K562 (cell line): ENCODE measurements around the gene PLSCR3. TPM values are rescaled to one million over a fixed set of nuclear protein-coding genes. Genes with fewer than 3 reads are reported as not detected.

Experiments
- ATAC-seq: fragments of 200-7000 bp; cut with Tn5 transposase; 3 replicates; pipeline ENCODE4 v1.9.1; 2020; ENCODE audit warnings: moderate library complexity
- BruUV-seq: library from RNA; stranded (reverse); fragments of 400-500 nt; replicated peaks from 2 replicates; lab custom pipeline; 2021; lab: Mats Ljungman, UMichigan
- CTCF ChIA-PET: fragments of 300-600 bp; formaldehyde crosslinking; extraction: SDS; loops from one replicate; lab custom pipeline; 2021; ENCODE audit warnings: low intra/inter-chr PET ratio; lab: Yijun Ruan, JAX
- POLR2A ChIA-PET: fragments of 300-600, 350-650 bp; sonication (Branson Sonifier 250); formaldehyde crosslinking; extraction: SDS; loops from one replicate; lab custom pipeline; 2021; ENCODE audit warnings: antibody characterized with exemption, inconsistent platforms; lab: Yijun Ruan, JAX
- DNase-seq, 4 experiments: peaks; one replicate each; pipeline versions ENCODE4 v3.0.0 to v3.0.0-alpha.2; 2011 to 2018; ENCODE audit warnings: low spot score in 3 of 4, mixed read lengths in 3 of 4; ENCODE audit errors: extremely low read depth in 1 of 4
- FAIRE-seq: peaks from 2 replicates; lab custom pipeline; 2011; peaks lifted over from hg19 to GRCh38; lab: Jason Lieb, UNC
- H2AFZ ChIP-seq: 2 replicates; pipeline ENCODE4 v1.6.0; 2011; ENCODE audit warnings: low read depth, low read length, control low read depth, inconsistent platforms
- H3K27ac ChIP-seq: fragments of 200-600 bp; 3 replicates; pipeline ENCODE4 v1.8.0; 2011; ENCODE audit warnings: low read depth, mild to moderate bottlenecking, control low read depth, inconsistent platforms, low read length, moderate library complexity, mixed read lengths; ENCODE audit errors: extremely low read depth
- H3K27me3 ChIP-seq, 2 experiments: fragments of 300-600 bp in 1 of 2; 2 replicates in 1 of 2; 3 replicates in 1 of 2; pipeline versions ENCODE4 v1.6.0 to v1.8.0; 2011; ENCODE audit warnings: inconsistent platforms in 2 of 2, low read length in 2 of 2, mild to moderate bottlenecking in 1 of 2, mixed read lengths in 1 of 2, moderate library complexity in 1 of 2; ENCODE audit not compliant: control insufficient read depth in 2 of 2, insufficient read depth in 2 of 2
- H3K36me3 ChIP-seq: fragments of 300-600 bp; 3 replicates; pipeline ENCODE4 v1.8.0; 2011; ENCODE audit warnings: mild to moderate bottlenecking, low read length, inconsistent platforms; ENCODE audit not compliant: control insufficient read depth, insufficient read depth
- H3K4me1 ChIP-seq, 2 experiments: fragments of 200-600 bp in 1 of 2; replicated peaks in 1 of 2; 2 replicates in 1 of 2; 3 replicates in 1 of 2; pipeline versions ENCODE4 v1.5.1 to v1.8.0; 2011; ENCODE audit warnings: inconsistent platforms in 2 of 2, low read length in 2 of 2, mild to moderate bottlenecking in 1 of 2, mixed read lengths in 1 of 2, moderate library complexity in 1 of 2; ENCODE audit not compliant: control insufficient read depth in 2 of 2, insufficient read depth in 2 of 2
- H3K4me2 ChIP-seq: 2 replicates; pipeline ENCODE4 v1.6.1; 2011; ENCODE audit warnings: low read length, control low read depth, inconsistent platforms, mixed read lengths; ENCODE audit not compliant: insufficient read depth
- H3K4me3 ChIP-seq: fragments of 200-600 bp; sonication (generic), shearing (Covaris generic); 2 replicates; pipeline ENCODE4 v1.5.1; 2016; ENCODE audit warnings: control low read depth, inconsistent platforms
- H3K79me2 ChIP-seq: fragments of 200-600 bp; 3 replicates; pipeline ENCODE4 v1.8.0; 2011; ENCODE audit warnings: low read length, inconsistent platforms; ENCODE audit not compliant: control insufficient read depth, insufficient read depth
- H3K9ac ChIP-seq, 2 experiments: 2 replicates each; pipeline versions ENCODE4 v1.6.0 to v1.6.1; 2011; ENCODE audit warnings: low read depth in 2 of 2, low read length in 2 of 2, control low read depth in 1 of 2, inconsistent platforms in 1 of 2, mild to moderate bottlenecking in 1 of 2, mixed read lengths in 1 of 2; ENCODE audit not compliant: insufficient read depth in 1 of 2
- H3K9me1 ChIP-seq: one replicate; pipeline ENCODE4 v1.6.0; 2011; ENCODE audit warnings: inconsistent platforms, mild to moderate bottlenecking, low read length, moderate library complexity; ENCODE audit not compliant: control insufficient read depth, insufficient read depth
- H3K9me3 ChIP-seq: replicated peaks from 2 replicates; pipeline ENCODE4 v1.5.1; 2011; ENCODE audit warnings: low read depth, low read length, inconsistent platforms; ENCODE audit not compliant: control insufficient read depth, insufficient read depth
- H4K20me1 ChIP-seq: replicated peaks from 2 replicates; pipeline ENCODE4 v1.6.1; 2011; ENCODE audit warnings: low read length, inconsistent platforms, mixed read lengths; ENCODE audit not compliant: control insufficient read depth, insufficient read depth
- CTCF ChIP-seq, 3 experiments: IDR thresholded peaks in 2 of 3; conservative IDR thresholded peaks in 1 of 3; 2 replicates each; pipeline ENCODE4 v1.5.1; 2011 to 2012; ENCODE audit warnings: low read length in 3 of 3, mild to moderate bottlenecking in 3 of 3, control low read depth in 2 of 3, improper control_type of control experiment in 1 of 3, inconsistent platforms in 1 of 3, low read depth in 1 of 3, mixed read lengths in 1 of 3, moderate library complexity in 1 of 3; ENCODE audit not compliant: insufficient read depth in 2 of 3
- MTA1 ChIP-seq: fragments of 450-650 bp; IDR thresholded peaks from 2 replicates; pipeline ENCODE4 v1.6.1; 2017; ENCODE audit warnings: borderline replicate concordance
- MTA3 ChIP-seq: fragments of 450-650 bp; formaldehyde crosslinking; IDR thresholded peaks from 2 replicates; pipeline ENCODE4 v1.6.1; 2017; ENCODE audit warnings: mild to moderate bottlenecking, borderline replicate concordance
- WGBS: fragments of 100-300 bp; shearing (Covaris generic); methylation state at CpG from one replicate; pipeline ENCODE4 v1.1.6; 2016; ENCODE audit warnings: low coverage, mixed read lengths; ENCODE audit not compliant: insufficient coverage; ENCODE audit errors: missing lambda C conversion rate; 5-methylcytosine and 5-hydroxymethylcytosine counted together
- in situ Hi-C: fragments of 300-500 bp; cut with MboI; formaldehyde crosslinking; loops from 4 replicates; pipeline ENCODE4 v1.15.0; 2018; ENCODE audit warnings: inconsistent platforms, mixed read lengths
- intact Hi-C: fragments of 100-400 bp; cut with micrococcal nuclease; formaldehyde crosslinking; loops from 2 replicates; pipeline ENCODE4 v1.14.2; 2022
- polyA plus RNA-seq, 8 experiments: library from polyadenylated mRNA; depleted of rRNA in 4 of 8; stranded (reverse) in 5 of 8; unstranded in 3 of 8; fragments of >200 nt; fragmentation: Nextera tagmentation in 2 of 8; fragmentation: Illumina TruSeq in 1 of 8; extraction: Ambion mirVana in 2 of 8; extraction: Trizol in 1 of 8; gene quantifications; 2 replicates each; pipeline versions ENCODE4 v1.2.1 to v1.2.3, GENCODE V29; 2011 to 2014; ENCODE audit warnings: inconsistent platforms in 1 of 8, missing spikeins in 1 of 8
- total RNA-seq, 7 experiments: library from RNA; depleted of rRNA in 6 of 7; stranded (reverse); fragments of >200 nt in 6 of 7; fragmentation: Illumina TruSeq in 2 of 7; extraction: Trizol in 2 of 7; gene quantifications; 2 replicates each; pipeline versions ENCODE4 v1.2.1 to v1.2.3, GENCODE V29; 2011 to 2021; ENCODE audit warnings: low replicate concordance in 1 of 7
- TF ChIP-seq, protein P1 (sequence below): sonication (generic); formaldehyde crosslinking; IDR thresholded peaks from 2 replicates; pipeline ENCODE4 v1.8.0; 2022; ENCODE audit warnings: mild to moderate bottlenecking, missing genetic modification reagents, borderline replicate concordance
- TF ChIP-seq, protein P2 (sequence below), 2 experiments: fragments of 450-650 bp; formaldehyde crosslinking in 1 of 2; IDR thresholded peaks; 2 replicates each; pipeline versions ENCODE4 v1.4.0 to v1.6.1; 2014 to 2020; ENCODE audit warnings: mild to moderate bottlenecking in 2 of 2, borderline replicate concordance in 1 of 2, low read depth in 1 of 2
- TF ChIP-seq, protein P3 (sequence below): fragments of 450-650 bp; IDR thresholded peaks from 2 replicates; pipeline ENCODE4 v1.6.1; 2016; ENCODE audit warnings: missing biosample characterization, missing genetic modification characterization

PLSCR3 gene
- total and polyA plus RNA-seq, 9 of the 15 experiments (the other 6 are each of a cell fraction or from before 2014, with no cell fraction given) = 3.2 to 16.8 (median 4.5) TPM

- H3K27me3 ChIP-seq = no peaks in the 10 kb centered on the region
- intact Hi-C loops = no loop called here
- FAIRE-seq (no peak), DNase-seq (no peak), ATAC-seq (no peak; the same call in 2 of the 3 replicates)
- no peaks in the 10 kb centered on the region for H3K9me1 ChIP-seq
- ChIA-PET CTCF (no interaction called here), POLR2A (no interaction called here)
- no peak overlapping the region for H3K4me3 ChIP-seq
- H3K36me3 ChIP-seq = no peaks in the 10 kb centered on the region
- peaks cover 0 to 13% of the 10 kb centered on the region in 2 experiments; a peak in 2 of 5 replicates for H3K4me1 ChIP-seq
- H3K9me3 ChIP-seq = no peaks in the 10 kb centered on the region
- in situ Hi-C loops = no loop called here
- H3K79me2 ChIP-seq = no peaks in the 10 kb centered on the region
- no TSS peak for BruUV-seq
- no peak overlapping the region for H3K27ac ChIP-seq
- no peak overlapping the region for H3K4me2 ChIP-seq
- WGBS = 42% methylated on average over 2 of the region's 6 CpGs
- H3K9ac ChIP-seq = no peak overlapping the region
- H4K20me1 ChIP-seq = no peaks in the 10 kb centered on the region
- H2AFZ ChIP-seq = no peak overlapping the region
- TF ChIP-seq, protein P1, sequence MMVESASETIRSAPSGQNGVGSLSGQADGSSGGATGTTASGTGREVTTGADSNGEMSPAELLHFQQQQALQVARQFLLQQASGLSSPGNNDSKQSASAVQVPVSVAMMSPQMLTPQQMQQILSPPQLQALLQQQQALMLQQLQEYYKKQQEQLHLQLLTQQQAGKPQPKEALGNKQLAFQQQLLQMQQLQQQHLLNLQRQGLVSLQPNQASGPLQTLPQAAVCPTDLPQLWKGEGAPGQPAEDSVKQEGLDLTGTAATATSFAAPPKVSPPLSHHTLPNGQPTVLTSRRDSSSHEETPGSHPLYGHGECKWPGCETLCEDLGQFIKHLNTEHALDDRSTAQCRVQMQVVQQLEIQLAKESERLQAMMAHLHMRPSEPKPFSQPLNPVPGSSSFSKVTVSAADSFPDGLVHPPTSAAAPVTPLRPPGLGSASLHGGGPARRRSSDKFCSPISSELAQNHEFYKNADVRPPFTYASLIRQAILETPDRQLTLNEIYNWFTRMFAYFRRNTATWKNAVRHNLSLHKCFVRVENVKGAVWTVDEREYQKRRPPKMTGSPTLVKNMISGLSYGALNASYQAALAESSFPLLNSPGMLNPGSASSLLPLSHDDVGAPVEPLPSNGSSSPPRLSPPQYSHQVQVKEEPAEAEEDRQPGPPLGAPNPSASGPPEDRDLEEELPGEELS (CRISPR knock-in tag) = no peak
- TF ChIP-seq, protein P2, sequence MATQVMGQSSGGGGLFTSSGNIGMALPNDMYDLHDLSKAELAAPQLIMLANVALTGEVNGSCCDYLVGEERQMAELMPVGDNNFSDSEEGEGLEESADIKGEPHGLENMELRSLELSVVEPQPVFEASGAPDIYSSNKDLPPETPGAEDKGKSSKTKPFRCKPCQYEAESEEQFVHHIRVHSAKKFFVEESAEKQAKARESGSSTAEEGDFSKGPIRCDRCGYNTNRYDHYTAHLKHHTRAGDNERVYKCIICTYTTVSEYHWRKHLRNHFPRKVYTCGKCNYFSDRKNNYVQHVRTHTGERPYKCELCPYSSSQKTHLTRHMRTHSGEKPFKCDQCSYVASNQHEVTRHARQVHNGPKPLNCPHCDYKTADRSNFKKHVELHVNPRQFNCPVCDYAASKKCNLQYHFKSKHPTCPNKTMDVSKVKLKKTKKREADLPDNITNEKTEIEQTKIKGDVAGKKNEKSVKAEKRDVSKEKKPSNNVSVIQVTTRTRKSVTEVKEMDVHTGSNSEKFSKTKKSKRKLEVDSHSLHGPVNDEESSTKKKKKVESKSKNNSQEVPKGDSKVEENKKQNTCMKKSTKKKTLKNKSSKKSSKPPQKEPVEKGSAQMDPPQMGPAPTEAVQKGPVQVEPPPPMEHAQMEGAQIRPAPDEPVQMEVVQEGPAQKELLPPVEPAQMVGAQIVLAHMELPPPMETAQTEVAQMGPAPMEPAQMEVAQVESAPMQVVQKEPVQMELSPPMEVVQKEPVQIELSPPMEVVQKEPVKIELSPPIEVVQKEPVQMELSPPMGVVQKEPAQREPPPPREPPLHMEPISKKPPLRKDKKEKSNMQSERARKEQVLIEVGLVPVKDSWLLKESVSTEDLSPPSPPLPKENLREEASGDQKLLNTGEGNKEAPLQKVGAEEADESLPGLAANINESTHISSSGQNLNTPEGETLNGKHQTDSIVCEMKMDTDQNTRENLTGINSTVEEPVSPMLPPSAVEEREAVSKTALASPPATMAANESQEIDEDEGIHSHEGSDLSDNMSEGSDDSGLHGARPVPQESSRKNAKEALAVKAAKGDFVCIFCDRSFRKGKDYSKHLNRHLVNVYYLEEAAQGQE (IDR thresholded peaks at IDR 0.05; ENCODE audit: borderline replicate concordance) = peak; percentile 27; the same call in 1 of the 2 replicates
- TF ChIP-seq, protein P2 (CRISPR knock-in tag; IDR thresholded peaks at IDR 0.05; ENCODE audit: low read depth) = no peak
- TF ChIP-seq CTCF (IDR thresholded peaks at IDR 0.05 in 2 of 3, conservative IDR thresholded peaks at IDR 0.05 in 1 of 3; ENCODE audit: insufficient read depth in 2 of 3, low read depth in 1 of 3, low read length in 3 of 3) (peak in 2 of 3 experiments; percentile 26 to 31; a peak in 2 of 6 replicates), MTA3 (no peak), MTA1 (no peak)
- TF ChIP-seq, protein P3, sequence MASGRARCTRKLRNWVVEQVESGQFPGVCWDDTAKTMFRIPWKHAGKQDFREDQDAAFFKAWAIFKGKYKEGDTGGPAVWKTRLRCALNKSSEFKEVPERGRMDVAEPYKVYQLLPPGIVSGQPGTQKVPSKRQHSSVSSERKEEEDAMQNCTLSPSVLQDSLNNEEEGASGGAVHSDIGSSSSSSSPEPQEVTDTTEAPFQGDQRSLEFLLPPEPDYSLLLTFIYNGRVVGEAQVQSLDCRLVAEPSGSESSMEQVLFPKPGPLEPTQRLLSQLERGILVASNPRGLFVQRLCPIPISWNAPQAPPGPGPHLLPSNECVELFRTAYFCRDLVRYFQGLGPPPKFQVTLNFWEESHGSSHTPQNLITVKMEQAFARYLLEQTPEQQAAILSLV = no peak
Measured at GRCh38 chr17:7416323-7416722, 22.0 kb upstream of the PLSCR3 start.
